Mucosa of descending colon (tissue), 3 donors: Measurements from ENCODE around the gene PRDM1. TPM values are rescaled to one million over a fixed set of nuclear protein-coding genes. Genes with fewer than 3 reads are reported as not detected.

ENCODE experiments used
- ATAC-seq: fragments of 200-7000 bp; cut with Tn5 transposase; one replicate; pipeline ENCODE4 v1.9.1; 2020; ENCODE audit warnings: mild to moderate bottlenecking, moderate library complexity
- DNase-seq, 3 donors: peaks; one replicate each; pipeline ENCODE4 v3.0.0-alpha.2; 2020
- H3K36me3 ChIP-seq: fragments of 200-600 bp; one replicate; pipeline ENCODE4 v1.8.0; 2021; ENCODE audit warnings: low read depth, mild to moderate bottlenecking
- H3K4me1 ChIP-seq: fragments of 200-600 bp; one replicate; pipeline ENCODE4 v1.8.0; 2021; ENCODE audit warnings: low read depth, mild to moderate bottlenecking
- H3K4me3 ChIP-seq: fragments of 200-600 bp; one replicate; pipeline ENCODE4 v1.8.0; 2021; ENCODE audit warnings: mild to moderate bottlenecking
- H3K9me3 ChIP-seq: fragments of 200-600 bp; one replicate; pipeline ENCODE4 v1.8.0; 2021; ENCODE audit warnings: mild to moderate bottlenecking
- CTCF ChIP-seq: fragments of 200-600 bp; IDR thresholded peaks from one replicate; pipeline ENCODE4 v1.8.0; 2022; ENCODE audit warnings: antibody characterized with exemption, mild to moderate bottlenecking
- intact Hi-C, 2 donors: fragments of 100-400 bp; cut with DNase I in 1 of 2; cut with micrococcal nuclease in 1 of 2; formaldehyde crosslinking; loops; one replicate each; pipeline versions ENCODE4 v1.11.0 to v1.11.1; 2022; cut with DNase I, micrococcal nuclease
- total RNA-seq, 3 donors: library from RNA; stranded (reverse); fragmentation: NEBNext Ultra II Directional in 2 of 3; extraction: Animal tissue kit (Norgen Biotek cat#: 25700) in 2 of 3; gene quantifications; one replicate each; pipeline versions ENCODE4 v1.2.1 to v1.2.4, GENCODE V29; 2021 to 2023
- donor health status: DM: no; HTN: no; CAD: no; lungs with moderate emphysema.
- donor health status: DM: no; HTN: no; CAD: no.
- donor health status: DM: no; HTN: yes; CAD: no.

Gene PRDM1
- total RNA-seq, 3 donors from 2014 or later: 10.5 to 30.7 (median 23.4) TPM

GRCh38 chr6:106084106-106084988 is 1.8 kb upstream of the PRDM1 start:
- DNase-seq (peak in 1 of 3 donors; percentile 41), ATAC-seq (peak; percentile 42)
- H3K4me3 ChIP-seq: no peak overlapping the region
- no peaks in the 10 kb centered on the region for H3K4me1 ChIP-seq
- TF ChIP-seq CTCF: no peak
- H3K36me3 ChIP-seq: no peaks in the 10 kb centered on the region
- intact Hi-C loops: loop anchor here in 1 of 2 donors (10.0 kb wide), 1 partner anchor 90 kb away; no protein-coding TSS in a partner anchor
- H3K9me3 ChIP-seq: no peaks in the 10 kb centered on the region

GRCh38 chr6:106084989-106085691 is 996 bp upstream of the PRDM1 start:
- TF ChIP-seq CTCF: no peak
- Histone ChIP-seq H3K4me3 (no peak overlapping the region), H3K36me3 (no peaks in the 10 kb centered on the region), H3K9me3 (no peaks in the 10 kb centered on the region), H3K4me1 (no peaks in the 10 kb centered on the region)
- intact Hi-C loops: loop anchor here (5.0 to 10.0 kb wide), 2 partner anchors 90 to 603 kb away; no protein-coding TSS in a partner anchor
- peak; percentile 19 for ATAC-seq
- DNase-seq: no peak

GRCh38 chr6:106085692-106085983 is 498 bp upstream of the PRDM1 start:
- ATAC-seq (no peak), DNase-seq (no peak)
- no peak for TF ChIP-seq CTCF
- no peaks in the 10 kb centered on the region for H3K9me3 ChIP-seq
- no peaks in the 10 kb centered on the region for H3K36me3 ChIP-seq
- intact Hi-C loops: loop anchor here (5.0 to 10.0 kb wide), 2 partner anchors 89 to 603 kb away; no protein-coding TSS in a partner anchor
- H3K4me1 ChIP-seq: no peaks in the 10 kb centered on the region
- H3K4me3 ChIP-seq: no peak overlapping the region

- no peak for TF ChIP-seq CTCF
- H3K36me3 ChIP-seq: no peaks in the 10 kb centered on the region
- H3K9me3 ChIP-seq: no peaks in the 10 kb centered on the region
- no peaks in the 10 kb centered on the region for H3K4me1 ChIP-seq
- intact Hi-C loops: loop anchor here (5.0 to 10.0 kb wide), 2 partner anchors 88 to 604 kb away; no protein-coding TSS in a partner anchor
- ATAC-seq: no peak
- no peak for DNase-seq
- H3K4me3 ChIP-seq: no peak overlapping the region
These were observed 659 bp downstream of the PRDM1 start for GRCh38 chr6:106086814-106087175.

- no peak for ATAC-seq
These were observed 1.6 kb downstream of the PRDM1 start for GRCh38 chr6:106087548-106088325.

More at GRCh38 chr6:106087548-106088325, 1.6 kb downstream of the PRDM1 start:
- DNase-seq: peak in 1 of 3 donors; percentile 34
- H3K4me3 ChIP-seq: no peak overlapping the region
- TF ChIP-seq CTCF: no peak
- H3K9me3 ChIP-seq: no peaks in the 10 kb centered on the region
- H3K36me3 ChIP-seq: no peaks in the 10 kb centered on the region
- intact Hi-C loops: loop anchor here (5.0 to 10.0 kb wide), 2 partner anchors 87 to 605 kb away; no protein-coding TSS in a partner anchor
- H3K4me1 ChIP-seq: no peaks in the 10 kb centered on the region
